Uterus (tissue), 4 donors: ENCODE data around the gene SLTM. TPM values are rescaled to one million over a fixed set of nuclear protein-coding genes. Genes with fewer than 3 reads are reported as not detected.

Experiments
- DNase-seq, 2 donors: peaks; one replicate each; pipeline ENCODE4 v3.0.0-alpha.2; 2019 to 2020
- H3K27ac ChIP-seq, 2 donors: fragments of 200-600 bp; sonication (generic); 1 replicate in 1 of 2; 2 replicates in 1 of 2; pipeline ENCODE4 v1.5.1; 2016 to 2018
- H3K27me3 ChIP-seq, 2 donors: fragments of 200-600 bp; sonication (generic); one replicate each; pipeline ENCODE4 v1.5.1; 2018 to 2019; ENCODE audit warnings: control low read depth in 1 of 2
- H3K36me3 ChIP-seq, 2 donors: fragments of 200-600 bp; sonication (generic); one replicate each; pipeline ENCODE4 v1.5.1; 2019; ENCODE audit warnings: control low read depth in 1 of 2
- H3K4me1 ChIP-seq, 2 donors: fragments of 200-600 bp; sonication (generic); one replicate each; pipeline ENCODE4 v1.5.1; 2018 to 2019; ENCODE audit warnings: control low read depth in 1 of 2
- H3K4me3 ChIP-seq, 2 donors: fragments of 200-600 bp; sonication (generic); 1 replicate in 1 of 2; 2 replicates in 1 of 2; pipeline ENCODE4 v1.5.1; 2018 to 2019; ENCODE audit warnings: mild to moderate bottlenecking in 1 of 2
- H3K9me3 ChIP-seq, 2 donors: fragments of 200-600 bp; sonication (generic); one replicate each; pipeline ENCODE4 v1.5.1; 2019; ENCODE audit warnings: control low read depth in 1 of 2
- POLR2A ChIP-seq, 2 donors: fragments of 450-650 bp; IDR thresholded peaks; one replicate each; pipeline ENCODE4 v1.6.1; 2016; ENCODE audit warnings: antibody characterized with exemption in 2 of 2, mild to moderate bottlenecking in 1 of 2, moderate library complexity in 1 of 2
- intact Hi-C: fragments of 100-400 bp; cut with DNase I; formaldehyde crosslinking; loops from one replicate; pipeline ENCODE4 v1.15.1; 2023; ENCODE audit warnings: low total_unique reads
- total RNA-seq, 4 donors: library from RNA; depleted of rRNA in 3 of 4; stranded (reverse); fragments of >200 nt in 3 of 4; gene quantifications; one replicate each; pipeline versions ENCODE4 v1.1.0 to v1.2.4, GENCODE V29; 2014 to 2023
- TF ChIP-seq, protein P1 (sequence below), 4 experiments: fragments of 200-600 bp in 2 of 4; fragments of 450-650 bp in 2 of 4; sonication (generic) in 2 of 4; IDR thresholded peaks; one replicate each; pipeline ENCODE4 v1.5.1; 2016 to 2019; ENCODE audit warnings: antibody characterized with exemption in 4 of 4, mild to moderate bottlenecking in 2 of 4, moderate library complexity in 1 of 4
- donor health status: DM: yes; HTN: yes; CAD: no.

The SLTM gene
- total RNA-seq, result 100 to 1,000 TPM in 3 of 4 donors, 10 to 100 TPM in 1; 26.4 to 140 (median 126) TPM

DNA sequence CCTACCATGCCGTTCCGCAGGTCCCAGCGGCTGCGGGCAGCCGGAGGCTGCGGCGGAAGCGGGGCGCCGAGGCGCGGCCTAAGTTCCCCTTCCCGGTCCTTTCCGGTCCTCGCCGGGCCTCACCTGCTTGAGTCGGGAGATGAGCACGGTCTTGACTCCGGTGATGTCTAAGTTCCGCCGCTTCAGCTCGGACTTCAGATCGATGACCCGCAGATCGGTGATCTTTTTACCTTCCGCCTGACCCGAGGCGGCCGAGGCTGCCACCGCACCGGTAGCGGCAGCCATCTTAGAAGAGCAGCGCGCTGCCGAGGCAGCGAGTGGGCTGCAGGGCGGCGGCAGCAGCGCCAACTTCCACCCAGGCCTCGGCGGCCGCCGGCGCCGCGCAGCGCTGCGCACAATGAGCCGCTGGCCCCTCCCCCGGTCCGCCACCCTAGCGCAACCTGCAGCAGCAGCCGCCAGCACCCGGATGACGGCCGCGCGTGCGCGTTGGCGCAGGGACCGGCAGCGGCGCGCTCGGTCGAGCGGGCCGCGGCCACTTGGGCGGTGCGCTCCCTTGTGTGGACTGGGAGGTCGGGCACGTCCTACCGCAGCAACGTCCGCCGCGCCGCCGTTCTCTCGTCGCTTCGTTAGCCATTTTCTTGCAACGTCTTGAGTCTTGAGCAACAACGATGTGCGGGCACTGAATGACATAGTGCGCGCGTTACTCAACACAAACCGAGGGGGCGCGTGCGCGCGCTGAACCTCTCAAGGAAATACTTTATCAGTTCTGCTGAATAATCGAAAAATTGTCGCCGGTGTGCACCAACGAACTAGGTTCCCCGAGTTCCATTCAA, at the start of gene SLTM:
TSS of gene SLTM (minus strand) at position 399 of the 833 bp plus-strand sequence. CDS start at position 285, 114 bp downstream.
- Histone ChIP-seq H3K27me3 (no peaks in the 10 kb centered on the region), H3K9me3 (no peaks in the 10 kb centered on the region), H3K27ac (peak within 1 kb of the TSS; percentile 90 to 99), H3K4me3 (peak within 1 kb of the TSS; percentile 53 to 99), H3K36me3 (no peaks in the 10 kb centered on the region), H3K4me1 (peaks cover 6 to 7% of the 10 kb centered on the region in 2 donors)
- DNase-seq, result peak; percentile 91 to 92
- TF ChIP-seq POLR2A (IDR thresholded peaks at IDR 0.05), result peak; percentile 80 to 96
- TF ChIP-seq, protein P1, sequence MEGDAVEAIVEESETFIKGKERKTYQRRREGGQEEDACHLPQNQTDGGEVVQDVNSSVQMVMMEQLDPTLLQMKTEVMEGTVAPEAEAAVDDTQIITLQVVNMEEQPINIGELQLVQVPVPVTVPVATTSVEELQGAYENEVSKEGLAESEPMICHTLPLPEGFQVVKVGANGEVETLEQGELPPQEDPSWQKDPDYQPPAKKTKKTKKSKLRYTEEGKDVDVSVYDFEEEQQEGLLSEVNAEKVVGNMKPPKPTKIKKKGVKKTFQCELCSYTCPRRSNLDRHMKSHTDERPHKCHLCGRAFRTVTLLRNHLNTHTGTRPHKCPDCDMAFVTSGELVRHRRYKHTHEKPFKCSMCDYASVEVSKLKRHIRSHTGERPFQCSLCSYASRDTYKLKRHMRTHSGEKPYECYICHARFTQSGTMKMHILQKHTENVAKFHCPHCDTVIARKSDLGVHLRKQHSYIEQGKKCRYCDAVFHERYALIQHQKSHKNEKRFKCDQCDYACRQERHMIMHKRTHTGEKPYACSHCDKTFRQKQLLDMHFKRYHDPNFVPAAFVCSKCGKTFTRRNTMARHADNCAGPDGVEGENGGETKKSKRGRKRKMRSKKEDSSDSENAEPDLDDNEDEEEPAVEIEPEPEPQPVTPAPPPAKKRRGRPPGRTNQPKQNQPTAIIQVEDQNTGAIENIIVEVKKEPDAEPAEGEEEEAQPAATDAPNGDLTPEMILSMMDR (IDR thresholded peaks at IDR 0.05), result peak; percentile 29 to 46 (median 34)
- intact Hi-C loops, result no loop called here

DNA sequence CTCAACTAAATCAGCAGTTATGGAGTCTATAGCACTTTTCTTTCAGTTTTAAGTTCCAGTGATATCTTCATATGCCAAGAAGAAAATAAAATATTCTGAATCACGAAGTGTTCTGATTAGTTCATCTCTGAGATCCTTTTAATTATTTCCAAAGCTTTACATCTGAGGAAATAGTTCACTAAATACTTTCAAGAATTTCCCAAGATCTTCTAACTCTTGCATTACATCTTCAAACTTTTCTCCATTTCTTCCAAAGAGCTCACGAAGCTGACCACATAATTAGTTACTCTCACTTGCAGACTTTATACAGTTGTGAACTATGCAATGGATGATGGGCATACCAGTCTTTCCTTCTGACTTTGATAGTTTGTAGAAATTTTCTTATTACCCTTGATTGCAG, 49.8 kb upstream of the SLTM start:
- TF ChIP-seq, protein P1 (IDR thresholded peaks at IDR 0.05), result no peak
- no peak for TF ChIP-seq POLR2A (IDR thresholded peaks at IDR 0.05)
- no peaks in the 10 kb centered on the region for H3K4me1 ChIP-seq
- no peaks in the 10 kb centered on the region for H3K9me3 ChIP-seq
- no peak for DNase-seq
- H3K27ac ChIP-seq, result no peak overlapping the region
- no peak overlapping the region for H3K4me3 ChIP-seq
- intact Hi-C loops, result no loop called here
- H3K36me3 ChIP-seq, result no peaks in the 10 kb centered on the region
- H3K27me3 ChIP-seq, result no peaks in the 10 kb centered on the region

DNA sequence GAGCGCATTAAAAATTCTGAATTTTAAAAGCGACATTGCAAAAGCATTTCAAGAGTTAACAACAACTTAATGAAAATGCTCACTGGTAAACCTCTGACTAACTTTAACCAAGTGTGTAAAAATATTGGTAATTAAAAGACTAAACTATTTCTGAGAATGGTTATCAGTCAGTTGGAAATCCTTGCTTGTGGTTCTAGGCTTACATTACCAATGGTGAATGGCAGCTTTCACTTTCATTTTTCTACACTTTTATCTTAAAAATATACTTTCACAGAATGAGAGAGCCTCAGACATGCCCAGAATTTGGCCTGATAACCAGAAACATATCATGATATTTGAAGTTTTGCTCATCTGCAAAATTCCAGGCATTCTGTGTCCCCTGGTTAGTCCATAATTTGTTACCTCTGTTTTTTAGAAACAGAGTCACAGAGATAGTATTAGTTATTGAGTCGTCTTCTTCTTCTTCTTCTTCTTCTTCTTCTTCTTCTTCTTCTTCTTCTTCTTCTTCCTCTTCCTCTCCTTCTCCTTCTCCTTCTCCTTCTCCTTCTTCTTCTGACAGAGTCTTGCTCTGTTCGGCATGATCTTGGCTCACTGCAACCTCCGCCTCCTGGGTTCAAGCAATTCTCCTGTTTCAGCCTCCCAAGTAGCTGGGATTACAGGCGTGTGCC, 48.5 kb upstream of the SLTM start:
- Histone ChIP-seq H3K9me3 (no peaks in the 10 kb centered on the region), H3K36me3 (no peaks in the 10 kb centered on the region), H3K27me3 (no peaks in the 10 kb centered on the region), H3K4me1 (no peaks in the 10 kb centered on the region), H3K4me3 (no peak overlapping the region), H3K27ac (no peak overlapping the region)
- intact Hi-C loops, result no loop called here
- TF ChIP-seq POLR2A (IDR thresholded peaks at IDR 0.05), result no peak
- TF ChIP-seq, protein P1 (IDR thresholded peaks at IDR 0.05), result no peak
- DNase-seq, result no peak

DNA sequence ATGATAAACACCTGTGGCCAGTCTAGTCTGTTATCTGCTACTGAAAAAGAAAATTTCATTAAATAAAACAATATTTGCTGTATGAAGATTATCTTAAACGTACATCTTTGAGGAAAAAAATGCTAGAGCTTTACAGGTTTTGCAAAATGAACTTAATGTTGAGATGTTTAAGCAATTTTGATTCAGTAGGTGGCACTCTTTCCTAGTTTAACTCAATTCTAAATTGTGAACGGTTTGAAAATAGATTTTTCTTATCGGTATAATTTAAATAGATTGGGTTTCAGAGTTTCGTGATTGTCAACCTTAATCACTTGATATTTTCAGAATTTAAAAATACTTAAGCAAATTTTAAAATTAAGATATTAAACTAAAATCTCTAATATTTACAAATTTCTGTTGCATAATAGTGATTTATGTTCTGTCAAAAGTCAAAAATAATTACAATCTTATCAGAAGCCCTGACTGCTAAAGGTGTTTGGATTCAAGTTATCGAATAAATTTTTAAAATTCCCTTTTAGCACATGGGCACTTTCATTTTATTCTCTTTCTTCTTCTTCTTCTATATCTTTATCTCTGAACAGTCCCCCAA, 47.0 kb upstream of the SLTM start:
- intact Hi-C loops, result no loop called here

More for the DNA sequence above, 47.0 kb upstream of the SLTM start:
- TF ChIP-seq, protein P1 (IDR thresholded peaks at IDR 0.05), result peak; percentile 49 to 58 (median 51)
- no peak for TF ChIP-seq POLR2A (IDR thresholded peaks at IDR 0.05)
- DNase-seq, result no peak
- Histone ChIP-seq H3K27me3 (no peaks in the 10 kb centered on the region), H3K9me3 (no peaks in the 10 kb centered on the region), H3K4me1 (no peaks in the 10 kb centered on the region), H3K27ac (no peak overlapping the region), H3K4me3 (no peak overlapping the region), H3K36me3 (no peaks in the 10 kb centered on the region)
